ENCODE results near the gene CORO2B. TPM values are rescaled to one million over a fixed set of nuclear protein-coding genes. Genes with fewer than 3 reads are reported as not detected.
A peak's percentile ranks its signal among the peaks of the same experiment; 100 is the strongest.

The CORO2B gene
- total and polyA plus RNA-seq, 11 donors = 3.0 to 9.1 (median 5.0) TPM

GRCh38 chr15:68590721-68591389 is 12.1 kb downstream of the CORO2B start:
- Histone ChIP-seq H3K4me1 (peaks cover 0 to 70% (median 26%) of the 10 kb centered on the region in 12 donors), H3K27me3 (peaks cover 0 to 4% (median 0%) of the 10 kb centered on the region in 9 donors), H3K27ac (no peak overlapping the region), H3K4me3 (no peak overlapping the region), H3K9me3 (no peaks in the 10 kb centered on the region), H3K36me3 (no peaks in the 10 kb centered on the region)
- 91 to 96% (median 93%) methylated on average over 9 of the region's 9 CpGs for WGBS, 4 donors
- ATAC-seq (no peak), DNase-seq (peak in 1 of 5 donors; percentile 15)
- intact Hi-C loops (cut with DNase I) = no loop called here
- TF ChIP-seq, protein P1, sequence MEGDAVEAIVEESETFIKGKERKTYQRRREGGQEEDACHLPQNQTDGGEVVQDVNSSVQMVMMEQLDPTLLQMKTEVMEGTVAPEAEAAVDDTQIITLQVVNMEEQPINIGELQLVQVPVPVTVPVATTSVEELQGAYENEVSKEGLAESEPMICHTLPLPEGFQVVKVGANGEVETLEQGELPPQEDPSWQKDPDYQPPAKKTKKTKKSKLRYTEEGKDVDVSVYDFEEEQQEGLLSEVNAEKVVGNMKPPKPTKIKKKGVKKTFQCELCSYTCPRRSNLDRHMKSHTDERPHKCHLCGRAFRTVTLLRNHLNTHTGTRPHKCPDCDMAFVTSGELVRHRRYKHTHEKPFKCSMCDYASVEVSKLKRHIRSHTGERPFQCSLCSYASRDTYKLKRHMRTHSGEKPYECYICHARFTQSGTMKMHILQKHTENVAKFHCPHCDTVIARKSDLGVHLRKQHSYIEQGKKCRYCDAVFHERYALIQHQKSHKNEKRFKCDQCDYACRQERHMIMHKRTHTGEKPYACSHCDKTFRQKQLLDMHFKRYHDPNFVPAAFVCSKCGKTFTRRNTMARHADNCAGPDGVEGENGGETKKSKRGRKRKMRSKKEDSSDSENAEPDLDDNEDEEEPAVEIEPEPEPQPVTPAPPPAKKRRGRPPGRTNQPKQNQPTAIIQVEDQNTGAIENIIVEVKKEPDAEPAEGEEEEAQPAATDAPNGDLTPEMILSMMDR (IDR thresholded peaks at IDR 0.05) = no peak
- no peak for TF ChIP-seq POLR2A (IDR thresholded peaks at IDR 0.05)

DNA sequence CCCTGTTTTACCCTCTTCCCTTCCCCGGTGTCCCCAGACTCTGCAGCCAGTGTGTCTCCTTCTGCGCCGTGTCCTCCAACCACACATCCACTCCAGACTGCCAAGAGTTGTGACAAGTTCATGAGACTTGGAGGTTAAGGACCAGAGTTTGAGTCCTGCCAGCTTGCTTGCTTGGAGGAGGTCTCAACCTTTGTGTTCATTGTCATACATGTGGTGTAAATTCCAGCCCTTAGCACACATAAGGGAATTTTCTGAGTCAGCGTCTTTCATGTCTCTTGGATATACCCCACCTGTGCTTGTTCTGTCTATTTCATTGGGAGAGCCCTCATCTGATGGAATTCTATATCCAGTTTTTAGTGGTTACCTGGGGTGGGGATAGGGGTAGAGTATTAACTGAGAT is 13.3 kb downstream of the CORO2B start:
- 92 to 97% (median 96%) methylated on average over 4 of the region's 4 CpGs for WGBS, 4 donors
- ATAC-seq = no peak
- Histone ChIP-seq H3K27ac (no peak overlapping the region), H3K4me3 (no peak overlapping the region), H3K36me3 (no peaks in the 10 kb centered on the region), H3K4me1 (peaks cover 0 to 63% (median 21%) of the 10 kb centered on the region in 12 donors), H3K27me3 (peaks cover 0 to 4% (median 0%) of the 10 kb centered on the region in 9 donors), H3K9me3 (no peaks in the 10 kb centered on the region)
- intact Hi-C loops (cut with DNase I) = no loop called here
- DNase-seq = peak in 1 of 5 donors; percentile 10
- TF ChIP-seq POLR2A (IDR thresholded peaks at IDR 0.05) = no peak
- TF ChIP-seq, protein P1 (IDR thresholded peaks at IDR 0.05) = no peak

- peak in 1 of 5 donors; percentile 4 for DNase-seq
- H3K27me3 ChIP-seq = peaks cover 0 to 4% (median 0%) of the 10 kb centered on the region in 9 donors
- 89 to 95% (median 93%) methylated on average over 3 of the region's 3 CpGs for WGBS, 4 donors
- peaks cover 0 to 63% (median 23%) of the 10 kb centered on the region in 12 donors for H3K4me1 ChIP-seq
- no peaks in the 10 kb centered on the region for H3K36me3 ChIP-seq
- H3K4me3 ChIP-seq = no peak overlapping the region
- intact Hi-C loops (cut with DNase I) = no loop called here
- peak in 2 of 4 donors; percentile 31 to 63 for ATAC-seq
- H3K9me3 ChIP-seq = no peaks in the 10 kb centered on the region
- TF ChIP-seq, protein P1 (IDR thresholded peaks at IDR 0.05) = no peak
- no peak for TF ChIP-seq POLR2A (IDR thresholded peaks at IDR 0.05)
- no peak overlapping the region for H3K27ac ChIP-seq
These were observed 13.8 kb downstream of the CORO2B start for GRCh38 chr15:68592544-68592943.

- WGBS, 4 donors = 62 to 69% (median 66%) methylated on average over 1 of the region's 1 CpG
- no peak for ATAC-seq
- intact Hi-C loops (cut with DNase I) = no loop called here
These were observed 14.5 kb downstream of the CORO2B start for GRCh38 chr15:68593341-68593740.

More at GRCh38 chr15:68593341-68593740, 14.5 kb downstream of the CORO2B start:
- H3K27me3 ChIP-seq = peaks cover 0 to 4% (median 0%) of the 10 kb centered on the region in 9 donors
- H3K4me3 ChIP-seq = no peak overlapping the region
- no peaks in the 10 kb centered on the region for H3K9me3 ChIP-seq
- no peaks in the 10 kb centered on the region for H3K36me3 ChIP-seq
- TF ChIP-seq, protein P1 (IDR thresholded peaks at IDR 0.05) = no peak
- TF ChIP-seq POLR2A (IDR thresholded peaks at IDR 0.05) = no peak
- no peak for DNase-seq
- H3K4me1 ChIP-seq = peaks cover 0 to 63% (median 24%) of the 10 kb centered on the region in 12 donors
- H3K27ac ChIP-seq = no peak overlapping the region
